HepG2 (cell line): Measurements from ENCODE around the gene FNIP2. TPM values are rescaled to one million over a fixed set of nuclear protein-coding genes. Genes with fewer than 3 reads are reported as not detected.

Experiments used
- KDM5A ChIP-seq: fragments of 200-600 bp; sonication (generic); IDR thresholded peaks from 2 replicates; pipeline ENCODE4 v1.7.0; 2018; ENCODE audit warnings: antibody characterized with exemption, mild to moderate bottlenecking, low read length, borderline replicate concordance
- MED8 ChIP-seq: sonication (generic); formaldehyde crosslinking; IDR thresholded peaks from 2 replicates; pipeline ENCODE4 v1.8.1; 2023; ENCODE audit warnings: mild to moderate bottlenecking, missing genetic modification reagents; ENCODE audit not compliant: insufficient replicate concordance
- NONO ChIP-seq, 2 experiments: fragments of 450-650 bp in 1 of 2; sonication (generic) in 1 of 2; formaldehyde crosslinking in 1 of 2; IDR thresholded peaks in 1 of 2; conservative IDR thresholded peaks in 1 of 2; 2 replicates each; pipeline versions ENCODE4 v1.6.1 to v1.8.0; 2017 to 2022; ENCODE audit warnings: mild to moderate bottlenecking in 1 of 2, missing genetic modification reagents in 1 of 2, moderate library complexity in 1 of 2
- RARG ChIP-seq: sonication (generic); formaldehyde crosslinking; IDR thresholded peaks from 2 replicates; pipeline ENCODE4 v1.4.0; 2020; ENCODE audit warnings: low read depth, mild to moderate bottlenecking, missing genetic modification reagents
- ZMYM3 ChIP-seq: sonication (generic); formaldehyde crosslinking; IDR thresholded peaks from 2 replicates; pipeline ENCODE4 v1.5.1; 2020; ENCODE audit warnings: mild to moderate bottlenecking, missing genetic modification reagents
- ZNF263 ChIP-seq: sonication (generic); formaldehyde crosslinking; IDR thresholded peaks from 2 replicates; pipeline ENCODE4 v1.4.0; 2020; ENCODE audit warnings: missing genetic modification reagents
- ZSCAN5A ChIP-seq: sonication (generic); formaldehyde crosslinking; IDR thresholded peaks from 2 replicates; pipeline ENCODE4 v1.8.0; 2022; ENCODE audit warnings: mild to moderate bottlenecking, missing genetic modification reagents, borderline replicate concordance
- polyA plus RNA-seq, 8 experiments: library from polyadenylated mRNA; depleted of rRNA in 3 of 8; stranded (reverse) in 7 of 8; unstranded in 1 of 8; fragments of >200 nt; fragmentation: Illumina TruSeq in 4 of 8; extraction: Trizol in 4 of 8; gene quantifications; 2 replicates each; pipeline versions ENCODE4 v1.2.1 to v1.2.3, GENCODE V29; 2011 to 2016; ENCODE audit warnings: low read depth in 4 of 8, missing spikeins in 1 of 8, mixed read lengths in 1 of 8; ENCODE audit not compliant: insufficient read depth in 1 of 8
- total RNA-seq, 5 experiments: library from RNA; depleted of rRNA; stranded (reverse); fragments of >200 nt; fragmentation: Illumina TruSeq; extraction: Trizol; gene quantifications; 2 replicates each; pipeline ENCODE4 v1.2.3, GENCODE V29; 2016; ENCODE audit warnings: low read depth in 1 of 5
- TF ChIP-seq, protein P1 (sequence below): sonication (generic); formaldehyde crosslinking; IDR thresholded peaks from 2 replicates; pipeline ENCODE4 v1.5.0; 2020; ENCODE audit warnings: mild to moderate bottlenecking, missing genetic modification reagents, borderline replicate concordance
- TF ChIP-seq, protein P2 (sequence below): sonication (generic); formaldehyde crosslinking; conservative IDR thresholded peaks from 2 replicates; pipeline ENCODE4 v1.8.0; 2022; ENCODE audit warnings: low read depth, missing genetic modification reagents
- TF ChIP-seq, protein P3 (sequence below): sonication (generic); formaldehyde crosslinking; IDR thresholded peaks from 2 replicates; pipeline ENCODE4 v1.4.0; 2020; ENCODE audit warnings: missing genetic modification reagents, borderline replicate concordance

The FNIP2 gene
- total and polyA plus RNA-seq, 2 of the 13 experiments (the other 11 are each of a cell fraction or from before 2014, with no cell fraction given), result 15.5 to 21.0 TPM

GRCh38 chr4:158722917-158723793 is 45.7 kb upstream of the FNIP2 start, which contains the start of gene PPID (continued):
- TF ChIP-seq, protein P1, sequence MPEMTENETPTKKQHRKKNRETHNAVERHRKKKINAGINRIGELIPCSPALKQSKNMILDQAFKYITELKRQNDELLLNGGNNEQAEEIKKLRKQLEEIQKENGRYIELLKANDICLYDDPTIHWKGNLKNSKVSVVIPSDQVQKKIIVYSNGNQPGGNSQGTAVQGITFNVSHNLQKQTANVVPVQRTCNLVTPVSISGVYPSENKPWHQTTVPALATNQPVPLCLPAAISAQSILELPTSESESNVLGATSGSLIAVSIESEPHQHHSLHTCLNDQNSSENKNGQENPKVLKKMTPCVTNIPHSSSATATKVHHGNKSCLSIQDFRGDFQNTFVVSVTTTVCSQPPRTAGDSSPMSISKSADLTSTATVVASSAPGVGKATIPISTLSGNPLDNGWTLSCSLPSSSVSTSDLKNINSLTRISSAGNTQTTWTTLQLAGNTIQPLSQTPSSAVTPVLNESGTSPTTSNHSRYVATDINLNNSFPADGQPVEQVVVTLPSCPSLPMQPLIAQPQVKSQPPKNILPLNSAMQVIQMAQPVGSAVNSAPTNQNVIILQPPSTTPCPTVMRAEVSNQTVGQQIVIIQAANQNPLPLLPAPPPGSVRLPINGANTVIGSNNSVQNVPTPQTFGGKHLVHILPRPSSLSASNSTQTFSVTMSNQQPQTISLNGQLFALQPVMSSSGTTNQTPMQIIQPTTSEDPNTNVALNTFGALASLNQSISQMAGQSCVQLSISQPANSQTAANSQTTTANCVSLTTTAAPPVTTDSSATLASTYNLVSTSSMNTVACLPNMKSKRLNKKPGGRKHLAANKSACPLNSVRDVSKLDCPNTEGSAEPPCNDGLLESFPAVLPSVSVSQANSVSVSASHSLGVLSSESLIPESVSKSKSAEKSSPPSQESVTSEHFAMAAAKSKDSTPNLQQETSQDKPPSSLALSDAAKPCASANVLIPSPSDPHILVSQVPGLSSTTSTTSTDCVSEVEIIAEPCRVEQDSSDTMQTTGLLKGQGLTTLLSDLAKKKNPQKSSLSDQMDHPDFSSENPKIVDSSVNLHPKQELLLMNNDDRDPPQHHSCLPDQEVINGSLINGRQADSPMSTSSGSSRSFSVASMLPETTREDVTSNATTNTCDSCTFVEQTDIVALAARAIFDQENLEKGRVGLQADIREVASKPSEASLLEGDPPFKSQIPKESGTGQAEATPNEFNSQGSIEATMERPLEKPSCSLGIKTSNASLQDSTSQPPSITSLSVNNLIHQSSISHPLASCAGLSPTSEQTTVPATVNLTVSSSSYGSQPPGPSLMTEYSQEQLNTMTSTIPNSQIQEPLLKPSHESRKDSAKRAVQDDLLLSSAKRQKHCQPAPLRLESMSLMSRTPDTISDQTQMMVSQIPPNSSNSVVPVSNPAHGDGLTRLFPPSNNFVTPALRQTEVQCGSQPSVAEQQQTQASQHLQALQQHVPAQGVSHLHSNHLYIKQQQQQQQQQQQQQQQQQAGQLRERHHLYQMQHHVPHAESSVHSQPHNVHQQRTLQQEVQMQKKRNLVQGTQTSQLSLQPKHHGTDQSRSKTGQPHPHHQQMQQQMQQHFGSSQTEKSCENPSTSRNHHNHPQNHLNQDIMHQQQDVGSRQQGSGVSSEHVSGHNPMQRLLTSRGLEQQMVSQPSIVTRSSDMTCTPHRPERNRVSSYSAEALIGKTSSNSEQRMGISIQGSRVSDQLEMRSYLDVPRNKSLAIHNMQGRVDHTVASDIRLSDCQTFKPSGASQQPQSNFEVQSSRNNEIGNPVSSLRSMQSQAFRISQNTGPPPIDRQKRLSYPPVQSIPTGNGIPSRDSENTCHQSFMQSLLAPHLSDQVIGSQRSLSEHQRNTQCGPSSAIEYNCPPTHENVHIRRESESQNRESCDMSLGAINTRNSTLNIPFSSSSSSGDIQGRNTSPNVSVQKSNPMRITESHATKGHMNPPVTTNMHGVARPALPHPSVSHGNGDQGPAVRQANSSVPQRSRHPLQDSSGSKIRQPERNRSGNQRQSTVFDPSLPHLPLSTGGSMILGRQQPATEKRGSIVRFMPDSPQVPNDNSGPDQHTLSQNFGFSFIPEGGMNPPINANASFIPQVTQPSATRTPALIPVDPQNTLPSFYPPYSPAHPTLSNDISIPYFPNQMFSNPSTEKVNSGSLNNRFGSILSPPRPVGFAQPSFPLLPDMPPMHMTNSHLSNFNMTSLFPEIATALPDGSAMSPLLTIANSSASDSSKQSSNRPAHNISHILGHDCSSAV (CRISPR knock-in tag), result no peak
- TF ChIP-seq ZNF263 (CRISPR knock-in tag) (0 out of 2 replicates have a peak, but pooled peaks have one; percentile 48), ZSCAN5A (no peak), ZMYM3 (CRISPR knock-in tag) (no peak), NONO (IDR thresholded peaks at IDR 0.05) (no peak), NONO (CRISPR knock-in tag; conservative IDR thresholded peaks at IDR 0.05) (peak; percentile 88), KDM5A (peak; percentile 57; the same call in 1 of the 2 replicates), MED8 (CRISPR knock-in tag) (no peak), RARG (CRISPR knock-in tag) (no peak)
- TF ChIP-seq, protein P2, sequence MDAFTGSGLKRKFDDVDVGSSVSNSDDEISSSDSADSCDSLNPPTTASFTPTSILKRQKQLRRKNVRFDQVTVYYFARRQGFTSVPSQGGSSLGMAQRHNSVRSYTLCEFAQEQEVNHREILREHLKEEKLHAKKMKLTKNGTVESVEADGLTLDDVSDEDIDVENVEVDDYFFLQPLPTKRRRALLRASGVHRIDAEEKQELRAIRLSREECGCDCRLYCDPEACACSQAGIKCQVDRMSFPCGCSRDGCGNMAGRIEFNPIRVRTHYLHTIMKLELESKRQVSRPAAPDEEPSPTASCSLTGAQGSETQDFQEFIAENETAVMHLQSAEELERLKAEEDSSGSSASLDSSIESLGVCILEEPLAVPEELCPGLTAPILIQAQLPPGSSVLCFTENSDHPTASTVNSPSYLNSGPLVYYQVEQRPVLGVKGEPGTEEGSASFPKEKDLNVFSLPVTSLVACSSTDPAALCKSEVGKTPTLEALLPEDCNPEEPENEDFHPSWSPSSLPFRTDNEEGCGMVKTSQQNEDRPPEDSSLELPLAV (CRISPR knock-in tag), result no peak
- TF ChIP-seq, protein P3, sequence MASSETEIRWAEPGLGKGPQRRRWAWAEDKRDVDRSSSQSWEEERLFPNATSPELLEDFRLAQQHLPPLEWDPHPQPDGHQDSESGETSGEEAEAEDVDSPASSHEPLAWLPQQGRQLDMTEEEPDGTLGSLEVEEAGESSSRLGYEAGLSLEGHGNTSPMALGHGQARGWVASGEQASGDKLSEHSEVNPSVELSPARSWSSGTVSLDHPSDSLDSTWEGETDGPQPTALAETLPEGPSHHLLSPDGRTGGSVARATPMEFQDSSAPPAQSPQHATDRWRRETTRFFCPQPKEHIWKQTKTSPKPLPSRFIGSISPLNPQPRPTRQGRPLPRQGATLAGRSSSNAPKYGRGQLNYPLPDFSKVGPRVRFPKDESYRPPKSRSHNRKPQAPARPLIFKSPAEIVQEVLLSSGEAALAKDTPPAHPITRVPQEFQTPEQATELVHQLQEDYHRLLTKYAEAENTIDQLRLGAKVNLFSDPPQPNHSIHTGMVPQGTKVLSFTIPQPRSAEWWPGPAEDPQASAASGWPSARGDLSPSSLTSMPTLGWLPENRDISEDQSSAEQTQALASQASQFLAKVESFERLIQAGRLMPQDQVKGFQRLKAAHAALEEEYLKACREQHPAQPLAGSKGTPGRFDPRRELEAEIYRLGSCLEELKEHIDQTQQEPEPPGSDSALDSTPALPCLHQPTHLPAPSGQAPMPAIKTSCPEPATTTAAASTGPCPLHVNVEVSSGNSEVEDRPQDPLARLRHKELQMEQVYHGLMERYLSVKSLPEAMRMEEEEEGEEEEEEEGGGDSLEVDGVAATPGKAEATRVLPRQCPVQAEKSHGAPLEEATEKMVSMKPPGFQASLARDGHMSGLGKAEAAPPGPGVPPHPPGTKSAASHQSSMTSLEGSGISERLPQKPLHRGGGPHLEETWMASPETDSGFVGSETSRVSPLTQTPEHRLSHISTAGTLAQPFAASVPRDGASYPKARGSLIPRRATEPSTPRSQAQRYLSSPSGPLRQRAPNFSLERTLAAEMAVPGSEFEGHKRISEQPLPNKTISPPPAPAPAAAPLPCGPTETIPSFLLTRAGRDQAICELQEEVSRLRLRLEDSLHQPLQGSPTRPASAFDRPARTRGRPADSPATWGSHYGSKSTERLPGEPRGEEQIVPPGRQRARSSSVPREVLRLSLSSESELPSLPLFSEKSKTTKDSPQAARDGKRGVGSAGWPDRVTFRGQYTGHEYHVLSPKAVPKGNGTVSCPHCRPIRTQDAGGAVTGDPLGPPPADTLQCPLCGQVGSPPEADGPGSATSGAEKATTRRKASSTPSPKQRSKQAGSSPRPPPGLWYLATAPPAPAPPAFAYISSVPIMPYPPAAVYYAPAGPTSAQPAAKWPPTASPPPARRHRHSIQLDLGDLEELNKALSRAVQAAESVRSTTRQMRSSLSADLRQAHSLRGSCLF (CRISPR knock-in tag), result no peak
